Measurements from ENCODE around the gene POLR2J.

POLR2J gene

DNA sequence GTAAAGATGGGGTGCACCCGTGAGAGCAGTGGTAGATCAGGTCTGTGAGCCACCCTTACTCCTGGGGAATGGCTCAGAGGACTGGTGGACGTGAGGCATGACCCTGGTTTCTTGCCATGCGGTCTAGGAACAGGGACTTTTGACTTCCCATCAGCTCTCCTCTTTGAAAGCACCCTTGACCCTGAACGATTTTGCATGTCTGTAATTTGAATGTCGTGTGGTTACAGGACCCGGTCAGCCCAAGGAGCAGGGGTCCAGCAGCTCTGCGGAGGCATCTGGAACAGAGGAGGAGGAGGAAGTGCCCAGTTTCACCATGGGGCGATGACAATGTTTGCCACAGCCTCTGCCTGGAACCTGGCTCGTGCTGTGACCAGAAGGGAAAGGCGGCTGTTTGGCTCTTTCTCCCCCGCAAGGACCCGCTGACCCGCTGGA, 53.9 kb downstream of the POLR2J start:
- H3K9me3 Mint-ChIP-seq: no peaks in the 10 kb centered on the region
- H3K4me3 Mint-ChIP-seq: no peak overlapping the region
- H3K36me3 Mint-ChIP-seq (ENCODE audit: low read depth): peaks cover 79% of the 10 kb centered on the region
- peak overlapping the region; percentile 98 for H3K27ac Mint-ChIP-seq
- peaks cover 73% of the 10 kb centered on the region for H3K4me1 Mint-ChIP-seq (ENCODE audit: low read depth)
- H3K27me3 Mint-ChIP-seq: no peaks in the 10 kb centered on the region
- no peak for DNase-seq

DNA sequence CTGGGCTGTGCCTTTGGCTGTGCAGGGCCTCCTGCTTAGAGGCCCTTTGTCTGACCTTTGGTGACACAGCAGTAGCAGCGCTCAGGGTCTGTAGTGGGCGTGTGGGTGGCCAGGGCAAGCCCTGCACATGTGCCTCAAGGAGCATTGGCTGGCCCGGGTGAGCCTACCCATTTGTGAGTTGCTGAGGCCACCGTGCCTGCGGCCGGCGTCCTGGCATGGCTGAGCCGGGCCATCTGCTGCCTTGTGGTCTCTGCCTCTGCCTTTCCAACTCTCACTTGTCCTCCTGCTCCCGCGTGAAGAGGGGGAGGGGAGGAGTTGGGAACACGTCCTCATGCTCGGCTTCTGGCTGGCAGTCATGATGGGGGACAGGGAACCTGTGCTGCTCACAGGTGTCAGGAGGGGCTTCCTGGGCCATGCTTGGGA, 54.6 kb downstream of the POLR2J start:
- no peak for DNase-seq
- H3K27ac Mint-ChIP-seq: peak overlapping the region; percentile 63
- H3K4me3 Mint-ChIP-seq: no peak overlapping the region
- peaks cover 70% of the 10 kb centered on the region for H3K4me1 Mint-ChIP-seq (ENCODE audit: low read depth)
- no peaks in the 10 kb centered on the region for H3K27me3 Mint-ChIP-seq
- H3K36me3 Mint-ChIP-seq (ENCODE audit: low read depth): peaks cover 79% of the 10 kb centered on the region
- H3K9me3 Mint-ChIP-seq: no peaks in the 10 kb centered on the region

Measured in activated T-cell treated with anti-CD3 and anti-CD28 coated beads, Interleukin-2, amount 50 U/mL, for 24 hours (primary cell).